HG03354 (cell line): ENCODE results near the gene RDH14.
A peak's percentile ranks its signal among the peaks of the same experiment; 100 is the strongest.

ENCODE experiments used
- ATAC-seq: cut with Tn5 transposase; IDR thresholded peaks from one replicate; pipeline ENCODE4 v1.9.1; 2021; ENCODE audit warnings: mild to moderate bottlenecking; ENCODE audit not compliant: unreplicated experiment, poor library complexity, severe bottlenecking

The RDH14 gene

DNA sequence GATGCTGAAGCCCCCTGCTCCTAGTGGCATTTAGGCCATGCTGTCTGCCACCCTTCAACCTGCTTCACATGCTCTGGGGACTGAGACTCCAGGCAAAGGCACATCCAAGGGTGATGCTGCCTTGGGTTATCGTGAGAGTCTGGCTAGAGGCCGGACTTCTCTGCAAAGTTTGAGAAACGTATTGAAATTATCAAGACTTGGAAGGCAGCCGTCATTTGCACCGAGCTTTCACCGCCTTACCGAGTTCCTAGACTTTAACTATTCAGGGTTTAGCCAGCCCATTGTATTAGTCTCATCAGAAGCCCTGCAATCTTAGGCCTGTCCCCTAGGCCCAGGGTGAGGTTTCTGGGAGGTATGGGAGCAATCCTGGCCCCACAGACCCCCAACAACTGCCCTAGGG lies 34.0 kb downstream of the RDH14 start:
- ATAC-seq, result no peak

DNA sequence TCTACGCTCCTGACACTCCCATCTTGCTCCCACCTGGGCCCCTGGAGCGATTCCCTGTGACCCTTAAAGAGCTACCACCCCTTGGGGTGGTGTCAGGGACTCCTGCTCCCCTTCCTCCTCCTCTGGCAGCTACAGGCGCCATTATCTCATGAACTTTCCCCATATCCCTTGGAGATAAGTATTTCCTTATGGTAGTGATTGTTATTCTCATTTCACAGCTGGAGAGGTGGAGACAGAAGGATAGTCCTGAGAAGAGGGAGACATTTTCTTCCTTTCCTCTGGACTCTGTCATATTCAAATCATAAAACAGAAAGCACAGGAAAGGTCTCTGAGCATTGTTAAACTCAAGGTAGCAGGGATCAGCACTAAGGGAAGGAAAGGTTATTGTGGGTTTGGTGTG lies 34.6 kb downstream of the RDH14 start:
- no peak for ATAC-seq

DNA sequence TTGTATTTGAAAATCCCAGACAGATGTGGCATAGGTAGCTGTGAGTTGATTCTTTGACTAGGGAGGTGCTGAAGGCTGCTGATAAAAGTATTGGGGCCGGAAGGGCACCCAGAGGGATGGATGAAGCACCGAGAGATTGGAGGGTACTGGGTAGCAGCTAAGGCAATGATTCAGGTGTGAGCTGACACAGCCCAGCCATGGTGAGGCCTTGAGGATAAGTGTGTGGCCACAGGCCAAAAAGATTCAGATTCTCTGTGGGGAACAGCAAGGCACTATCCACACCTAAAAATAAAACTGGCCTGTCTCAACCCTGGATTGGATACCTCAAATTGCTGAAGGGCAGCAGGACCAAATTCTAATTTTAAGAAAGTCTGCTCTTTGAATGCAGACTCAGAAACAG lies 35.2 kb downstream of the RDH14 start:
- ATAC-seq, result no peak

GRCh38 chr2:18522484-18523146 lies 37.8 kb downstream of the RDH14 start:
- ATAC-seq, result no peak

DNA sequence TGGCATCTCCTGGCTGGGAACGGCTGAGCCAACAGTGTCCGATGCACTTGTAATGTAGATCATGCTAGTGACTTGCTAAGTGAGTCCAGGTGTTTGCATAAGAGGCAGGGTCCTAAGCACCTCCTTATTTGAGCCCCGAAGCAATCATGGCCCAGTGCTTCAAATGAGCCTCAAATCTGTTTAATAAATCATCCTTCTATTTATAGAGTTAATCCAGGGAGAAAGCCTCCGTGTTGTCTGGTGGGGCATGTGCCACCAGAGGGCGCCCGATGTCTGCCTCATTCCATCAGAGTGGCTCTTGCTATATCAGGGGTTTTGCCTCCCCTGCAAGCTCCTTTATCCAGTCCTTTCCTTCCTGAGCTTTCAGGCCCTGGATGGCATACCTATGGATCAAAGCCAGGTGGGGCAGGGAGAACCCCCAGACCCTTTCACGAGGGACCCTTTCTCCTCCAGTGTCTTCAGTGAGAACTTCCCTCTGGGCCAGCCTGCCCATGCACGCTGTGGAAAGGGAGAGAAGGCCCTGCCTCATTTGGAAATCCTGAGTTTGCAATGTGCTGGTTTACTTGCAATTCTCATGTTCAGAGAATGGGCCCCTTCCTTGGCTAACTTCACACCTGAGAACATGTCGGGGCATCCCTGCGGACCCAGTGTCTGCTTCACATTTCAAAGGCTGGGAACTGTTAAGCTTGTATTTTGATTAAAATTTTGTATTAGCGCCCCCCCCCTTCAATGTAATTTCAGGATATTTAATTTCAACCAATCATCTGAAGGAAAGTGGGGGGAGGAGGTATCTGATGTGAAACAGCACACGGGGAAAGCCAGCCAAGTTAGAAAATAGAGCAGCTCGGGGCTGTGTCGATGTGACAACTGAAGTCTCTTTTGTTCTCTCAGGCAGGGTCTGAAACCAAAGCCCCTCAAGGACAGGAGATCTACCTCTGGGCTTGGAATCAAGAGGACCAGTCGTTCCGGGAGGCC lies 39.7 kb downstream of the RDH14 start:
- ATAC-seq, result peak; percentile 83

GRCh38 chr2:18519914-18520450 lies 40.5 kb downstream of the RDH14 start:
- ATAC-seq, result no peak

GRCh38 chr2:18518116-18519111 lies 42.0 kb downstream of the RDH14 start:
- ATAC-seq, result no peak

DNA sequence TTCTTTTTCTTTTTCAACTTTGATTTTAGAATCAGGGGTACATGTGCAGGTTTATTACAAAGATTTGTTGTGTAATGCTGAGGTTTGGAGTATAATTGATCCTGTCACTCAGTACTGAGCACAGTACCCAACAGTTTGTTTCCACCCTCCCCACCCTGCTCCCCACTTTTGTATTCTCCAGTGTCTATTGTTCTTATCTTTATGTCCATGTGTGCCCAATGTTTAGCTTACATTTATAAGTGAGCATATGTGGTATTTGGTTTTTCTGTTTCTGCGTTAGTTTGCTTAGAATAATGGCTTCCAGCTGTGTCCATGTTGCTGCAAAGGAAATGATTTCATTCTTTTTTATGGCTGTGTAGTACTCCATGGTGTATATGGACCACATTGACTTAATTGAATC lies 43.1 kb downstream of the RDH14 start:
- no peak for ATAC-seq

- no peak for ATAC-seq
Measured at GRCh38 chr2:18516112-18516511, 44.3 kb downstream of the RDH14 start.

DNA sequence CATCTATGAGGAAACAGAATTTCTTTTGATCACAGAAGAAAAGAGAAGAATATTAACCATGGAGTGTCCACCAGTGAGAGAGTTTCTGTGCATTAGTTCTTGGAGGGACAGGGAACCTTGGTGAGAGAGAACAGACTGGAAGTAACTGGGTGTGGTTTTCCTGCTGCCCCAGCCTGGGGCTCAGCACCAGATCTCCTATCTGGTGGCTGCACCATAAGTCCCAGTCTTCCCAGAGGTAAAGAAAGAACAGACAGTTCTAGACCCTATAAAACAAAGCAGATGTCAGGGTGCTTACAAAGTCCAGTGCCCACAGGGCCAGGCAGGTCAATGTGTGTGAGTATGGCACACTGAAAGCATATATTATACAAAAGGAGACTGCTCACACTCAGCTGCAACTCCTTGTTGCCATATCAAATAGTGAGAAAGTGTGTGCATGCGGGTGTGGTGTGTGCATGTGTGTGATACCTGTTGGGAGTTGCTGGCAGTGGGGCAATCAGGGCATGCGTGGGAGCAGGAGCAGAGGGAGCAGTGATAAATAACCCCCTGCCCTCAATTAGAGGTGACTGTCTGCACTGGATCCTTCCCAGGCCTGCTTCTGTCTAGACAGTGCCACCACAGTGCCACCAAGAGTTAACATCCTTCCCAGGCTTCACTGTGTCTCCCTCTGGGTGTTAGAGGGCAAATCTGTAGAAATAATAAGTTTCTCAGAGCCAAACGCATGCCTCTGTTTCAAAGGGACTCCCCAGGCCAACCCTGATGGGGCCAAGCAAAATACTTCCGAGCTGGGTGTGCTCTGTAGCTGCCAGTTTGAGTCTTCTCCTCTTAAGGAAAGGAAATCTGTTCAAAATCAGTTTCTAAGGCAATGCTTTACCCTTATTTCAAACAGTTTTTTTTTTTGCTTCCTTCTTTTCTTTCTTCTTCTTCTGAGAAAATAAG lies 45.7 kb downstream of the RDH14 start:
- ATAC-seq, result no peak

DNA sequence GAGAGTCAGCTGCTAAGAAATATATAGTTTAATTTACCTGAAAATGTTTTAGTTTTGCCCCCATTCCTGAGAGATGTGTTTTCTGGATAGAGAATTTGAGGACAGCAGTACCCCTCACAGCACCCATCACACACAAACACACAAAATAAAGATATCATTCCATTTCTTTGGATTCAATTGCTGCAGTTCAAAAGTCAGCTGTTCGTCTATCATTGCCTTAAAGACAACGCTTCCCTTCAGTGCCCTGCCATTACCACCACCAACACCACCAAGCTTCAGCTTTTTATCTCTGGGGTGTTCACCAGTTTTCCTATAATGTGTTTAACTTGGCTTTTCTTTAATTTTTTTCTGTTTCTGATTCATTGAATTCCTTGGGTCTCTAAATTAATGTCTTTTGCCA lies 49.7 kb downstream of the RDH14 start:
- ATAC-seq, result no peak

DNA sequence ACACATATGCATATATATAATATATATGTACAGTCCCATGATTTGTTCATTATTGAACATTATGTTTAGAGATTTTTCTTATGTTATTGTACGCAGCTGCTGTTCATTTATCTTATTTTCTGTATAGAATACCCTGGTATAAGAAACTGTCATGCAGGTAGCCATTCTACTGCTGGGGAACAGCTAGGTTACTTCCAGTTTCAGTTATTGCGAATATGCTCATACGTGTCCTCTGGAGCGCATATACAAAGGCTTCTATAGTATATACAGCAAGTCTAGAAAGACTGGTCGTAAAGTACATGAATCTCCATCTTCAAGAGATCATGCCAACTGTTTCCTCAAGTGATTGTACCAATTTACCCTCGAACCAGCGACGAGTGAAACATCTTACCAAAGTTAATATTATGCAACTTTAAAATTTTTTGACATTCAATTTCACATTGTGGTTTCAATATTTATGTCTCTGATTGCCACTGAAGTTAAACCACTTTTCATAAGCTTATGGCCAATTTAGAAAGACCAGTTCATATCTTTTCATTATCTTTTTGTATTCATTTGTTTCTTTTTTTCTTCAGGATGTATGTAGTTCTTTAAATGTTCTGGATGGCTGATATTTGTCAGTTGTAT lies 53.5 kb downstream of the RDH14 start:
- no peak for ATAC-seq

DNA sequence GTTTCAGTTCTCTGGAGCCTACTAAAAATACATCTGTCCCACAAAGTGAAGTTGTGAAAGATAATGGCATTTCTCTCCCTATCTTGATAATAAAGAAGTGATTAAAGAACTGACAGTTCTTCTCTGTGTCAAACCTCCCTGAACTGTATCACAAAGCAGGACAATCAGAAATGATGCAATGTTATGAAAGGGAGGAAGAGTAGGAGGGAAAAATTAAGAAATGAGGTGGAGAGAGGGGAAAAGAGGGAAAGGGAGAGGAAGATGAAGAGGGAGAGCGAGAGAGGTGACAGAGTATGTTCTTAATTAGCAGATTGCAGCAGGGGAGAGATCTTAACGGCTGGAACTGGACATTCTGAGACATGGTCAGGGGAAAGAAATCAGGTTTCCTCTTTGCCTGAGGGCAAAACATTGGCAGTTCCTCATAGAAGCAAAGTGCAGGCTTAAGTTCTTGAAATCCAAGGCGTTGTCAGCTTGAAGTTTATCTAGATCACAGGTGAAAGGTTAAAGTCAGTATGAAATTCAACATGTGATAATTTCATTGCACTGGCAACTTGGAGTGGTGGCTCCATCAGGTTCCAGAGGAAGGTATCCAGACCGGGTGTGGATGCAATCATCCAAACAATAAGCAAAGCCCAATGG lies 54.6 kb downstream of the RDH14 start:
- ATAC-seq, result no peak
